22Rv1 (cell line): Measurements from ENCODE around the gene WWTR1.

Source experiments
- ZFX ChIP-seq: fragments of 450-650 bp; IDR thresholded peaks from 2 replicates; pipeline ENCODE4 v1.6.1; 2017; ENCODE audit warnings: antibody characterized with exemption, borderline replicate concordance
- TF ChIP-seq, protein P1 (sequence below): fragments of 450-650 bp; IDR thresholded peaks from 2 replicates; pipeline ENCODE4 v1.5.1; 2017; ENCODE audit warnings: mild to moderate bottlenecking

DNA sequence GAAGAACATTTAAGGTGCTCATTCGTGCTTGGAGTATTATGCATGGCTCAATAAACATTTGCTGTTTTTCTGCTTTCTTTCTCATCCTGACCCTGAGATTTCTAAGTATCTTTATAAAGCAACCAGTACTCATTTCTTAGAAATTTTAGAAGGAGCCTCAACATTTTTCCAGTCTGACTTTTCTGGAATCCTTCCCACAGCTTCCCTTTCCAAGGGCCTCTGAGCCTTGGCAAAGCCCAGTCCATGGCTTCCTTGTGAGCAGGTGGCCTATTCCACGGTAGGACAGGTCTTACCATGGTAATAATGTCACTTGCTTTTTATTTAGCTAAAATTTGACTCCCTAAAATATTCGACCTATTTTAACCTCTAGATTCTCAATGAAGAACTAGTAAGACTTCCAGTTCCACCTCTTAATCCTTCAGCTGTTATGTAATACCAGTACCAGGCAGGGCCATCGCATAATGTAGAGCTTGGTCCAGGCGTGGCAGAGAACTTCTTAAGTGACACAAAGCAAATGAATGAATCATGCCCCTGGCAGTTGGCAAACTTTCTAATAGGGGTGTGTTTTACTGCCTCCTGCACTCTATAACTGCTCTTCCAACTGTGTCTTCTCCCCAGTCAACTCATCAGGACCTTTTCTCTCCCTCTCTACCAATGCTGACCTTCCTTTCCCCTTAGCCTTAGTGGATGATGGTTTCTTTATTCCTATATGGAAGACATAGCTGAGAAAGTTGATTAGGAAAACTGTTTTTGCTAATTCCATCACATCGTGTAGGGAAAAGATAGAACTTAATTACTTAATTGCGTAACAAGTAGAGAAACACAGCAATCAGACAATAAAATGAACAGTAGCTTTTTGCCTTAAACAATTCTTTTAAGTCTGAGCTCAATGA, 184.2 kb downstream of the WWTR1 start:
- TF ChIP-seq, protein P1, sequence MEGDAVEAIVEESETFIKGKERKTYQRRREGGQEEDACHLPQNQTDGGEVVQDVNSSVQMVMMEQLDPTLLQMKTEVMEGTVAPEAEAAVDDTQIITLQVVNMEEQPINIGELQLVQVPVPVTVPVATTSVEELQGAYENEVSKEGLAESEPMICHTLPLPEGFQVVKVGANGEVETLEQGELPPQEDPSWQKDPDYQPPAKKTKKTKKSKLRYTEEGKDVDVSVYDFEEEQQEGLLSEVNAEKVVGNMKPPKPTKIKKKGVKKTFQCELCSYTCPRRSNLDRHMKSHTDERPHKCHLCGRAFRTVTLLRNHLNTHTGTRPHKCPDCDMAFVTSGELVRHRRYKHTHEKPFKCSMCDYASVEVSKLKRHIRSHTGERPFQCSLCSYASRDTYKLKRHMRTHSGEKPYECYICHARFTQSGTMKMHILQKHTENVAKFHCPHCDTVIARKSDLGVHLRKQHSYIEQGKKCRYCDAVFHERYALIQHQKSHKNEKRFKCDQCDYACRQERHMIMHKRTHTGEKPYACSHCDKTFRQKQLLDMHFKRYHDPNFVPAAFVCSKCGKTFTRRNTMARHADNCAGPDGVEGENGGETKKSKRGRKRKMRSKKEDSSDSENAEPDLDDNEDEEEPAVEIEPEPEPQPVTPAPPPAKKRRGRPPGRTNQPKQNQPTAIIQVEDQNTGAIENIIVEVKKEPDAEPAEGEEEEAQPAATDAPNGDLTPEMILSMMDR: no peak
- no peak for TF ChIP-seq ZFX
